Measurements from ENCODE around the gene TBC1D22A.

- TF ChIP-seq CTCF (IDR thresholded peaks at IDR 0.05; ENCODE audit: poor library complexity): no peak
- no peak for TF ChIP-seq EZH2 (IDR thresholded peaks at IDR 0.05; ENCODE audit: borderline replicate concordance)
Observed at GRCh38 chr22:46750530-46750800, 12.0 kb upstream of the TBC1D22A start.
